AG10803 (cell line): ENCODE data around the gene TXNDC11.

ENCODE experiments used
- DNase-seq: peaks from one replicate; pipeline ENCODE4 v3.0.0; 2010; ENCODE audit warnings: low read depth
- H3K4me3 ChIP-seq: 2 replicates; pipeline ENCODE4 v1.5.1; 2011; ENCODE audit warnings: mild to moderate bottlenecking, low read length, control low read depth
- TF ChIP-seq, protein P1 (sequence below): conservative IDR thresholded peaks from 2 replicates; pipeline ENCODE4 v1.5.1; 2011; ENCODE audit warnings: mild to moderate bottlenecking, low read length, control low read depth, inconsistent platforms

Gene TXNDC11

DNA sequence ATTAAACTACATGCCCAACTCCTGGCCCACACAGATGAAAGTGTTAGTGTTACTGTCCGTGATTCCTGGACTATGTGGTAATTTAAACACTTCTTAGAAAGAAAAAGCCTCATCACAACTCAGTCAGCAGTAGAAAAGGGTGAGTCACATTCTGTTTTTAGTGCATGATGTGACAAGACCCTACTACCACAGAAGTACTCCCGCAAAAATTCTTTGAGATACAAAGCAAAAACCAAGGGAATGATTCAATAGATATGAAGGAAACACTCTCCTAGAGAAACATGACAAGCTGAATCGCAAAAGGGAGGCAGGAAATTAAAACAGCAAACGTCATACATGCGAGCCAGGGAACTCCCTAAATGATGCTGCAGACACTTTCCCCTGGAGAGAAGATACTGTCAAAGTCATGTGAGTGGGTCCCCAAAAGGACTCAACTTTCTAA lies 60.0 kb downstream of the TXNDC11 start:
- DNase-seq: peak; percentile 88
- TF ChIP-seq, protein P1, sequence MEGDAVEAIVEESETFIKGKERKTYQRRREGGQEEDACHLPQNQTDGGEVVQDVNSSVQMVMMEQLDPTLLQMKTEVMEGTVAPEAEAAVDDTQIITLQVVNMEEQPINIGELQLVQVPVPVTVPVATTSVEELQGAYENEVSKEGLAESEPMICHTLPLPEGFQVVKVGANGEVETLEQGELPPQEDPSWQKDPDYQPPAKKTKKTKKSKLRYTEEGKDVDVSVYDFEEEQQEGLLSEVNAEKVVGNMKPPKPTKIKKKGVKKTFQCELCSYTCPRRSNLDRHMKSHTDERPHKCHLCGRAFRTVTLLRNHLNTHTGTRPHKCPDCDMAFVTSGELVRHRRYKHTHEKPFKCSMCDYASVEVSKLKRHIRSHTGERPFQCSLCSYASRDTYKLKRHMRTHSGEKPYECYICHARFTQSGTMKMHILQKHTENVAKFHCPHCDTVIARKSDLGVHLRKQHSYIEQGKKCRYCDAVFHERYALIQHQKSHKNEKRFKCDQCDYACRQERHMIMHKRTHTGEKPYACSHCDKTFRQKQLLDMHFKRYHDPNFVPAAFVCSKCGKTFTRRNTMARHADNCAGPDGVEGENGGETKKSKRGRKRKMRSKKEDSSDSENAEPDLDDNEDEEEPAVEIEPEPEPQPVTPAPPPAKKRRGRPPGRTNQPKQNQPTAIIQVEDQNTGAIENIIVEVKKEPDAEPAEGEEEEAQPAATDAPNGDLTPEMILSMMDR: no peak
- no peak overlapping the region for H3K4me3 ChIP-seq

DNA sequence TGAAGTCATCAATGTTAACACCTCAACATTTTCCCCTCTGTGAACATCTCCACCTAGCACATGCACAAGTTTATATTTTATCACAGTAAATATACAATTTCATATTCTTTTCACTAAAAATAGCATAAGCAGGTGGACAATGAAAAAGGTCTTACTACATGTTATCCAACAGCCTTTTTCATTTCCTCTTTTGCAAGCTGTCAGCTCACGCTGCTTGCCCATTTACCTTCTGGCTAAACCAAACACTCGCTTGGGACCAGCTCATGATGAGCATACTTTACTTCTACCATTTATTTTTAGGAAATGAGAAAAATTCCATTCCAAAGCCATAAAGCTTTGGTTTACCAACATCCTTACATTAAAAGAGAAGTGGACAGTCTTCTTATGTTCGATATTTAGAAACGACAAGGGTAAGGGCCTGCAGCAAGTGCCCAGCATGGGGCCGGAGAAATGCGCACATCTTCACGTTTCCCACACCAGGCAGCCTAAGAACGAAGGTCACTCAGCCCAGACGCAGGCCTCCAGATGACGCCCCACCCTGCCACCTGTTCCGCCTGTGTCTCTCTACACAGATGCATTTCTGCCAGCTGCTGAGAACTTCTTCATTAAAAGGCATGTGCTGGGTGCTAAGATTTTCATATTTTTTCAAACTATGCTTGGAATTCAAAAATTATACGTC lies 60.5 kb downstream of the TXNDC11 start:
- no peak overlapping the region for H3K4me3 ChIP-seq
- no peak for DNase-seq
- TF ChIP-seq, protein P1: no peak

DNA sequence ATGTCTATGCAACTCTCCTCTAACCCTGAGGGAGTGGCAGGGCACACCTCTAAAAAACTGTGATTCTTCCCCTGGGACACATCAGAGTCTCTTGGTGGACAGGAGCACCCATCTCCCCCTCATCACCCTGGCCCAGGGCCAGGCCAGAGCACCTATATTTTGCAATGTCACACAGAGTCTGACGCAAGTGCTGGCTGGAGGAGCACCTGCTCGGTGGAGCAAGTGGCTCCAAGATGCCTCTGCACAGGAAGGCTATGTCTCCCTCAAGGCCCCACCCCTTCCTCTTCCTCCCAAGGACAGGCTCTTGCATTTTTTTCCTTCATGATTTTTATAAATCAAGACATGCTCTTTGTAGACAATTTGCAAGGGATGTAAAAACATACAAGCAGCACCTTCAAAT lies 61.1 kb downstream of the TXNDC11 start:
- TF ChIP-seq, protein P1: no peak
- no peak overlapping the region for H3K4me3 ChIP-seq
- no peak for DNase-seq

DNA sequence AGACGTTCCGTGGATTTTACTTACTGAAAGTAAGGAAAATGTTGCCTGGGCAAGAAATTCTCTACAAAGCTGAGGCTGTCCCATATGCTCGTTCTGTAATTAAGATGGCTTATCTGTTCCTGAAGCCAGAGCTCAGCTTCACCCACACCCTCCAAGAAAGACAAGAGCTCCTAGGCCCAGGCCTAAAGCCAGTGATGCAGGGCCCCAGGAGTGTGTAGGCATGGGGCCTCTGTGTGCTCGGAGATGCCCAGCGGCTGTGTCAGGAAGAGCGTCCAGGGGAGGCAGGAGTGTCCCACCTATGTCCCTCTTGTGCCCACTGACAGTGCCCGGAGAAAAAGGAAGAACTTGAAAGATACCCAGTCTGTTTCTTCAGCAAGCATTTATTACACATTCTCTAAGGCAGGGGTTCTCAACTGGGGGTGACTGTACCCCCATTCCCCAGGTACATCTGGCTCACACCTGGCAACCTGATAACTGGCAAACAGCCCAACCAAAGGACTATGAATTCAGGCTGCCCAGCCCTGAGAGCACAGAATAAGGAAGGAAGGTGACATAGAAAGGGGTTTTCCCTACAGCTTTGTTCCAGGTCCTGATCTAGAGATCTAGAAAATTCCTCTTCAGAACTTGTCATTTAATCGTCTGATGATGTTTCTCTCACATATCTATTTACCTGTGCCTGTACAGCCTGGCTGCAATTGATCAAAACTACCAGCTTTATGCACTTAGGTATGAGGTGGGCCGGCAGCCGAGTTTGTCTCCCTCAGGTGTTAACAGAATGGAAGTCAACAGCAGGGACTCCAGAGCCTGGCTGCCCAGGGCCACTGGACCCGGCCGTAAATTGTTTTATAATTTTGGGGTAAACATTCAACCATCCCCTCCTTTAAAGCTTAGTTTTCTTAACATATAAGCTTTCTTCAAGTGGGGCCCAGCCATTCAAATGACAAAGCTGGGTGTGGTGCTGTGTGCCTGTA lies 62.4 kb downstream of the TXNDC11 start:
- TF ChIP-seq, protein P1: no peak
- DNase-seq: no peak

DNA sequence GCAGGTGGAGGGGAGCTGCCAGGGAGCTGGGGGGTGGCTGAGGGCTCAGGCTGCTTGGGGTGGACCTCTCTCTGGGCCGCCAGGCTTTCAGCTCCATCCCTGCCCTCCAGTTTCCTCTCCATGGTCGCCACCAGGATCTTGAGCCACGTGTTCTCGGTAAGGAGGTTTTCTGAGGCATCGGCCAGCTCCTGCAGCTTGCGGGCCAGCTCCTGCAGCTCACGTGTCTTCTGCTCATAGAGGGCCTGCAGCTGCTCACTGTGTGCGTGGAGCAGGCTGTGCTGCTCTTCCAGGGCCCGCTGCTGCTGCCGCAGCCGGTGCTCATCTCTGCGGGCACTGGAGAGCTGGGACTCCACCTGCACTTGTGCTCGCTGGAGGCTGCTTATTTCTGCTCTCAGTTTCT lies 63.4 kb downstream of the TXNDC11 start:
- no peak overlapping the region for H3K4me3 ChIP-seq
- DNase-seq: no peak
- TF ChIP-seq, protein P1: no peak

More for the DNA sequence above, 62.4 kb downstream of the TXNDC11 start:
- no peak overlapping the region for H3K4me3 ChIP-seq

DNA sequence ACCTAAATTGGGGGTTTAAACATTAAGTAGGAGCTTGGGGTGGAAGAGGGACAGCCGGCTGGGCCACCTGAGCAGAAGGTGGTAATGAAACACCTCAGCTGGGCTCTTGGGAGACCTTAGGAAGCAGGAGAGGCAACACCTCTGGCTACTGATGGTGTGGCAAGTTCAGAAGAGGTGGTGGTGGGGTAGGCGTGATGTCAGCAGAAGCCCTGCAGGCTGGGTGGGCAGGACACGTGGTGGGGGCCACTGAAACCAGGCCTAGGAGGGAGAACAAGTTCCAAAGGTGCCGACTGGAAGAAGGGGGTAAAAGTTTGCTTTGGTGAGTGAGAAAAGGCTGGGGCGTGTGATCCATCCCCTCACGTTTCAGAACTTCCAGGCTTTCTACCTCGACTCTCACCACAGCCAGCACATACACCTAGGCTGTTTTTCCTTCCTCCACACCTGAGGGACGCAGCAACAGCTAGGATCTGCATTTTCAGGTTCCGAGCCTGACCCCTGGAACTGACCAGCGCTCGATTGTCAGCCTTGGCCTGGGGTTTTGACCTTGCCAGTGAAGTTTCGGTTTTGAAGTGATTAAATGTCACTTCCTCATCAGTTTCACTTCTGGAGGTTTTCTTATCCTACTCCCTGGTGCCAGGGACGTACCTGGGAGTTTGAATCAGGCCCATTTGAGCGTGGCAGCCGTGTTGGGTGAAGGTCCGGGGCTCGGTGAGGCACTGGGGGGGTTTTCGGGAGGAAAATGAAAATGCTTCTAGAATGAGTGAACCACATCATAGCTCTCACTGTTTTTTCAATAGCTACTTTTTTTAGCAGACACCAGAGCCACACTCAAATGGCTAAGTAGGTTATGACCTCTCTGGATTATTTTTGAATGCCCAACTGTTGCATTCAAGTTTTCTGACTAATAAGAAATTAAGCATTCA lies 64.4 kb downstream of the TXNDC11 start:
- TF ChIP-seq, protein P1: no peak
- H3K4me3 ChIP-seq: no peak overlapping the region
- no peak for DNase-seq
